ENCODE data around the gene B3GNT3.
"Not testable (repeated sequence)": the region's sequence is repeated elsewhere in the genome, so short reads cannot be mapped to it uniquely, and the experiment has no call there.

Gene B3GNT3

GRCh38 chr19:17798599-17798998 is 3.7 kb downstream of the B3GNT3 start:
- DNase-seq = not testable (repeated sequence)

- DNase-seq = no peak
Measured at GRCh38 chr19:17802137-17802858, 7.4 kb downstream of the B3GNT3 start.

- DNase-seq = peak; percentile 31
Measured at GRCh38 chr19:17803264-17803896, 8.4 kb downstream of the B3GNT3 start.

DNA sequence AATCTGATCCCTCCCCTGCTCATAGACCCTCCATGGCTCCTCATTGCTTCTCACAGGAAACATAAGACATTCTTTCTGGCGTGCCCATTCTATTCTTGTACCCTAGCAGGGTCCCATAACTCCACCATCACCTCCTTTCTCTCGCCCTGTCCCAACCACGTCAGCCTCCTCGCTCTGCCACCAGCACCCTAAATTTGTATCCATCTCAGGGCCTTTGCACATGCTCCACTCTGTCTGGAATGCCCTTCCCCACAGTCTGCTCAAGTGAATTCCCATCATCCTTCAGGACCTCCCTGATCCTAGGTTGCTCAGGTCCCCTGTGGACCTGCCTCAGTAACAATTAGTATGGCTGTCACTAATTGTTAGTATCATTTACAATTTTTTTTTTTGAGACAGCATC is 10.5 kb downstream of the B3GNT3 start:
- DNase-seq = no peak

DNA sequence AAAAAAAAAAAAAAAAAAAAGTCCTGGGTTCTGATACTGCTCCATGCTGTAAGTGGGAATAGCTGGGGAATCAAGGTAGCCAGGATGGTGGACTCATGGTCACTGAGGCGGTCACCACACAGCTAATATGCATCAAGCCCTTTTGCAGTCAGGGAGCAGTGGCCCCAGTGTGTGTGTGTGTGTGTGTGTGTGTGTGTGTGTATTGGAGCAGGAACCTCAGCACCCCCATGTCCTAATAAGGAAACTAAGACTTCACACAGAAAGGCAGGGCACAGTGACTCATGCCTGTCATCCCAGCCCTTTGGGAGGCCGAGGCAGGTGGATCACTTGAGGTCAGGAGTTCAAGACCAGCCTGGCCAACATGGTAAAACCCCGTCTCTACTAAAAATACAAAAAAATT is 12.0 kb downstream of the B3GNT3 start:
- DNase-seq = no peak

GRCh38 chr19:17807731-17808316 is 12.9 kb downstream of the B3GNT3 start:
- DNase-seq = peak; percentile 31

- DNase-seq = no peak
Measured at GRCh38 chr19:17811103-17811502, 16.2 kb downstream of the B3GNT3 start.

DNA sequence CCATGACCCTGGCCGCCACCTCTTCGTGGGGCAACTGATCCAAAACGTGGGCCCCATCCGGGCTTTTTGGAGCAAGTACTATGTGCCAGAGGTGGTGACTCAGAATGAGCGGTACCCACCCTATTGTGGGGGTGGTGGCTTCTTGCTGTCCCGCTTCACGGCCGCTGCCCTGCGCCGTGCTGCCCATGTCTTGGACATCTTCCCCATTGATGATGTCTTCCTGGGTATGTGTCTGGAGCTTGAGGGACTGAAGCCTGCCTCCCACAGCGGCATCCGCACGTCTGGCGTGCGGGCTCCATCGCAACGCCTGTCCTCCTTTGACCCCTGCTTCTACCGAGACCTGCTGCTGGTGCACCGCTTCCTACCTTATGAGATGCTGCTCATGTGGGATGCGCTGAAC is 16.7 kb downstream of the B3GNT3 start:
- no peak for DNase-seq

DNA sequence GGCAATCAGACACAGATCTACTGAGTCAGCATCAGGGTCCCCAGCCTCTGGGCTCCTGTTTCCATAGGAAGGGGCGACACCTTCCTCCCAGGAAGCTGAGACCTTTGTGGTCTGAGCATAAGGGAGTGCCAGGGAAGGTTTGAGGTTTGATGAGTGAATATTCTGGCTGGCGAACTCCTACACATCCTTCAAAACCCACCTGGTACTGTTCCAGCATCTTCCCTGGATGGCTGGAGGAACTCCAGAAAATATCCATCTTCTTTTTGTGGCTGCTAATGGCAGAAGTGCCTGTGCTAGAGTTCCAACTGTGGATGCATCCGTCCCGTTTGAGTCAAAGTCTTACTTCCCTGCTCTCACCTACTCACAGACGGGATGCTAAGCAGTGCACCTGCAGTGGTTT is 17.2 kb downstream of the B3GNT3 start:
- no peak for DNase-seq

DNA sequence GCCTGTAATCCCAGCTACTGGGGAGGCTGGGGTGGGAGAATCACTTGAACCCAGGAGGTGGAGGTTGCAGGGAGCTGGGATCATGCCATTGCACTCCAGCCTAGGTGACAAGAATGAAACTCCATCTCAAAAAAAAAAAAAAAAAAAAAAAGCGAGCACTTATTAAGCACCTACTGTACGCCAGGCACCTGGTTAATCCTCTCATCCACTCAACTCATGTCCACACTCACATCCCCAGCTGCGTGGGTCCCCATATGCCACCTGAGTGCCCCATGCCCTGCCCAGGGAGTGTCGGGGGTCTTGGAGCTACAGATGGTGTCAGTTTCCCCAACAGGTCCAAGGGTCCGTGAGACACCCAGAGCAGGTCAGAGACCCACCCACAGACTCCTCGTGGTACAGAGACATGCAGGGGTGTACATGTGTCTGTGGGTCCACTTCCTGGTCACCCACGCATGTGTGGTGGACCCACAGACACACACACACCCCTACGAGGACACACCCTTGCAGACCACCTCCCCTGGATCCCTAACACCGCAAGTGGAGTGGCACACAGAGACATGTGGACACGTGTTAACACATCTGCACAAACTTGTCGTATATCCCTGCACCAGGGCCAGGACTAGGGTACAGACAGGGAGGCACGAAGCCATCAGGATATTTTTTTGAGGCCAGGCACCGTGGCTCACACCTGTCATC is 22.9 kb downstream of the B3GNT3 start:
- DNase-seq = no peak

DNA sequence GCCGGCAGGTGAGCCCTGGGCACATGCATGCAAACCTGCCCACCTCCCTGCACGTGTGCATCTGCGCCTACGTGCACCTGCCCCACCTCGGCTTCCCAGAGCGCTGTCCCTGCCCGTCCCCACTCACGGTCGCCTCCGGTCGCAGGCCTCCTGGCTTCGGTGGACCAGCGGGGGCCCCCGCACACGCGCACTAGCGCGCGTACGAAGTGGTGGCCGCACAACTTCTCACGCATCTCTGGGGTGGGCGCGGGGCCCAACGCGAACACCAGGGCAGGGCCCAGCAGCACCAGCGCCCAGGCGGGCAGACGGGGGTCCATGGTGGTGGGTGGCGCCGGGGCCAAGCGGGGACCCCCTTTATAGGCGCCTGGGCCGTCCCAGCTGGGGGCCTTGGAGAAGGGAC is 26.3 kb downstream of the B3GNT3 start, which contains the start of gene INSL3:
Gene INSL3 (minus strand): TSS at position 330 of the 400 bp plus-strand sequence. CDS start 13 bp downstream, at position 317.
- DNase-seq = no peak

DNA sequence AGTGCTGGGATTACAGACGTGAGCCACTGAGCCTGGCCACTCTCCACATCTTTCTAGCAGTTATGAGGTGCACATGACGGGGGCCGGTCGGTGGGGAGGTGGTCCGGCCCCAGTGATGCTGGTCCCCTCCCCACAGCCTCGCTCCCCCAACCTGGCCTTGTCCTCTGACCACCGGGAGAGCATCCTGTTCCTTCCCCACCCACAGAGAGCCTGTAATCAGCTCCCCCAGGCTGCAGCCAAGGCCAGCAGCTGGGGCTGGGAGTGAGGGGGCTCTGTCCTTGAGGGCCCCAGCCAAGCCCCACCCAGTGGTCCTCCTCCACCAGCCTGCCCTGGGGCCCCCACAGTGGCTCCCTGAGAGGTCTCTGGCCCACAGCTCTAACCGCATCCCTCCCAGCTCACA is 29.4 kb downstream of the B3GNT3 start:
- no peak for DNase-seq

DNA sequence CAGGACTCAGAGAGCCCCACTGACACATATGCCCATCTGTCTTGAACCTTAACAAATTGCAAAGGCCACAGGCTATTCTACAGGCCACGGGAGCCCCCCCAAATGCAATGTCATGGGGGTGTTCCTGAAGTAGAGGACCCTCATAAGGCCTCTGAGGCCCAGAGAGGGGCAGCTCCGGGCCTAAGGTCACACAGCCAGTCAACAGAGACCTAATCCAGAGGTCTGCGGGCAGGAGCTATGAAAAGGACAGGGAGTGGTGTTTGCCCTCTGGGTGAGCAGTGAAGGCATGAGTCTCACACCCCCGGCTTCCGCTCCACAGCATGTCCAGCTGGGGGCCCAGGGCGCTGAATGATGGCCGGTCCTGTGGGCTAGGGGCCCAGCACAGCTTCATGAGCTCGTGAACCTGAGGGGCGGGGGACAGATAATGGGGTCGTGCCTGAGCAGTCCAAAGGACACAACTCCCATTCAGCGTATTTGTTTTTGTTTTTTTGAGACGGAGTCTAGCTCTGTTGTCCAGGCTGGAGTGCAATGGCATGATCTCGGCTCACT is 31.6 kb downstream of the B3GNT3 start:
- DNase-seq = no peak

- DNase-seq = no peak
Measured at GRCh38 chr19:17829855-17830566, 35.1 kb downstream of the B3GNT3 start.

DNA sequence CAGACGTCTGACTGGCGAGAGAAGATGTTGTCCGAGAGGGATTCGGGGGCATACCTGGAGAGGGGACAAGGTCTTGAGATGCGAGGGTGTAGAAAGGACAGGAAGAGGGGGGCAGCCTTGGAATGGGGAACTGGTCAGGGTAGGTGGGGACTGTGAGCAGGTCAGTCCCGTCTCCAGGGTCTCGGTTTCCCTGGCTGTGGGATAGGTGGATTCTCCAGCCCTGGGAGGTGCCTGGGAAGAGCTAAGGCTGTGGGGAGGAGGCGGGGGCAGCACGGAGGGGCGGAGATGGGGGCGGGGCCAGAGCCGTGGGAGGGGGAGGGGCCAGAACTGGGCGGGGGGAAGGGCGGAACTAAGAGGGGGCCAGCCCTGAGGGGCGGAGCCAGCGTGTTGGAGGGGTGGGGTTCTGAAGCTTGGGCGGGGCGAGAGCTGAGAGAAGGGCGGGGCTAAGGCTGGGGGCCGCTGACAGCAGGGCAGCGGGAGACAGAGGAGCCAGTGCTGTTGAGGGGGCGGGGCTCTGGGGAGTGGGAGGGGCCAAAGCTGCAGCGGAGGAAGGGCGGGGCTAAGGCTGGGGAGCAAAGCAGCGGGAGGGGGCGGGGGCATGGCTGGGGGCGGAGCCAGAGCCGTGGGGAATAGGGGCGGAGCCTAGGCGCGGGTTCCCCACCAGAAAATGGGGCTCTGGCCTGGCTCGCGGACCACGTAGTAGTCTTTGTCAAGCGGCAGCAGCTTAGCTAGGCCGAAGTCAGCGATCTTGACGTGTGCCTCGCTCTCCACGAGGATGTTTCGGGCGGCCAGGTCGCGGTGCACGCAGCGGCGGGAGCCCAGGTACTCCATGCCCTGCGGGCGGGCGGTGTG is 35.9 kb downstream of the B3GNT3 start:
- DNase-seq = peak; percentile 51

- DNase-seq = no peak
Measured at GRCh38 chr19:17831419-17831888, 36.5 kb downstream of the B3GNT3 start.

GRCh38 chr19:17832443-17833208 is 37.7 kb downstream of the B3GNT3 start:
- DNase-seq = no peak

GRCh38 chr19:17834350-17835181 is 39.6 kb downstream of the B3GNT3 start:
- DNase-seq = no peak

- no peak for DNase-seq
Measured at GRCh38 chr19:17835182-17836006, 40.5 kb downstream of the B3GNT3 start.

Measured in activated T-cell treated with anti-CD3 and anti-CD28 coated beads, Interleukin-2, amount 50 U/mL, for 1 hour (primary cell).